Neutrophil (primary cell): ENCODE results near the gene KIAA0825.

ENCODE experiments used
- H3K27ac ChIP-seq: fragments of 200-600 bp; sonication (generic); 2 replicates; pipeline ENCODE4 v1.5.1; 2016; ENCODE audit warnings: mild to moderate bottlenecking, moderate library complexity
- H3K27me3 ChIP-seq: fragments of 200-600 bp; sonication (generic); 2 replicates; pipeline ENCODE4 v1.6.0; 2016; ENCODE audit warnings: mild to moderate bottlenecking
- H3K36me3 ChIP-seq: fragments of 200-600 bp; sonication (generic); 2 replicates; pipeline ENCODE4 v1.5.1; 2017
- H3K4me1 ChIP-seq, 2 experiments: fragments of 200-600 bp in 1 of 2; sonication (generic) in 1 of 2; 1 replicate in 1 of 2; 2 replicates in 1 of 2; pipeline versions ENCODE4 v1.5.1 to v1.6.1; 2013 to 2016; ENCODE audit warnings: low read depth in 1 of 2, low read length in 1 of 2, mild to moderate bottlenecking in 1 of 2, moderate library complexity in 1 of 2; ENCODE audit not compliant: control insufficient read depth in 1 of 2, insufficient read depth in 1 of 2
- H3K4me3 ChIP-seq, 2 experiments: fragments of 200-600 bp in 1 of 2; sonication (generic) in 1 of 2; 1 replicate in 1 of 2; 2 replicates in 1 of 2; pipeline ENCODE4 v1.5.1; 2013 to 2016; ENCODE audit warnings: low read depth in 1 of 2, low read length in 1 of 2, mild to moderate bottlenecking in 1 of 2, moderate library complexity in 1 of 2
- H3K9me3 ChIP-seq: fragments of 200-600 bp; sonication (generic); 2 replicates; pipeline ENCODE4 v1.5.1; 2016
- CTCF ChIP-seq: fragments of 200-600 bp; sonication (generic); IDR thresholded peaks from 2 replicates; pipeline ENCODE4 v1.5.1; 2016; ENCODE audit warnings: antibody characterized with exemption

Gene KIAA0825

GRCh38 chr5:94192658-94193391 is 425.6 kb downstream of the KIAA0825 start:
- H3K27ac ChIP-seq = no peak overlapping the region
- H3K9me3 ChIP-seq = no peaks in the 10 kb centered on the region
- H3K4me3 ChIP-seq = no peak overlapping the region
- H3K27me3 ChIP-seq = no peaks in the 10 kb centered on the region
- no peaks in the 10 kb centered on the region for H3K4me1 ChIP-seq
- no peaks in the 10 kb centered on the region for H3K36me3 ChIP-seq
- TF ChIP-seq CTCF = no peak

- H3K27ac ChIP-seq = no peak overlapping the region
- no peak for TF ChIP-seq CTCF
- no peaks in the 10 kb centered on the region for H3K27me3 ChIP-seq
- H3K36me3 ChIP-seq = no peaks in the 10 kb centered on the region
- H3K4me3 ChIP-seq = no peak overlapping the region
- no peaks in the 10 kb centered on the region for H3K9me3 ChIP-seq
- no peaks in the 10 kb centered on the region for H3K4me1 ChIP-seq
These were observed 426.8 kb downstream of the KIAA0825 start for GRCh38 chr5:94191604-94192003.

- H3K27me3 ChIP-seq = no peaks in the 10 kb centered on the region
- no peaks in the 10 kb centered on the region for H3K9me3 ChIP-seq
- H3K36me3 ChIP-seq = no peaks in the 10 kb centered on the region
- no peak for TF ChIP-seq CTCF
- no peak overlapping the region for H3K27ac ChIP-seq
- H3K4me3 ChIP-seq = no peak overlapping the region
- no peaks in the 10 kb centered on the region for H3K4me1 ChIP-seq
These were observed 429.7 kb downstream of the KIAA0825 start for GRCh38 chr5:94188725-94189124.

- H3K4me3 ChIP-seq = no peak overlapping the region
- no peaks in the 10 kb centered on the region for H3K36me3 ChIP-seq
- no peaks in the 10 kb centered on the region for H3K27me3 ChIP-seq
- no peaks in the 10 kb centered on the region for H3K4me1 ChIP-seq
- TF ChIP-seq CTCF = no peak
- H3K27ac ChIP-seq = no peak overlapping the region
- H3K9me3 ChIP-seq = no peaks in the 10 kb centered on the region
These were observed 433.5 kb downstream of the KIAA0825 start for GRCh38 chr5:94184870-94185269.

- Histone ChIP-seq H3K4me1 (no peaks in the 10 kb centered on the region), H3K4me3 (no peak overlapping the region), H3K27ac (no peak overlapping the region), H3K36me3 (no peaks in the 10 kb centered on the region), H3K9me3 (no peaks in the 10 kb centered on the region), H3K27me3 (no peaks in the 10 kb centered on the region)
- no peak for TF ChIP-seq CTCF
These were observed 436.5 kb downstream of the KIAA0825 start for GRCh38 chr5:94181895-94182294.
